Common myeloid progenitor, CD34-positive (primary cell): ENCODE results near the gene IL25.
A peak's percentile ranks its signal among the peaks of the same experiment; 100 is the strongest.

ENCODE experiments used
- CTCF ChIA-PET: fragments of 350-600 bp; sonication (Branson Sonifier 250); formaldehyde crosslinking; loops from one replicate; lab custom pipeline; 2021; ENCODE audit warnings: antibody characterized with exemption; lab: Charles Lee
- POLR2A ChIA-PET: fragments of 350-600 bp; sonication (Branson Sonifier 250); formaldehyde crosslinking; loops from one replicate; lab custom pipeline; 2021; ENCODE audit warnings: antibody characterized with exemption; lab: Charles Lee
- DNase-seq, 3 donors: peaks; one replicate each; pipeline versions ENCODE4 v3.0.0 to v3.0.0-alpha.2; 2013
- H3K27ac ChIP-seq, 2 experiments: 1 replicate in 1 of 2; 2 replicates in 1 of 2; pipeline ENCODE4 v1.7.0; 2013; ENCODE audit warnings: inconsistent platforms in 2 of 2, low read length in 2 of 2, mild to moderate bottlenecking in 2 of 2, low read depth in 1 of 2, moderate library complexity in 1 of 2; ENCODE audit not compliant: severe bottlenecking in 2 of 2, insufficient read depth in 1 of 2, poor library complexity in 1 of 2
- H3K27me3 ChIP-seq, 5 experiments: replicated peaks in 2 of 5; 1 replicate in 3 of 5; 2 replicates in 2 of 5; pipeline versions ENCODE4 v1.6.1 to v1.7.0; 2013; ENCODE audit warnings: low read length in 4 of 5, mild to moderate bottlenecking in 2 of 5, moderate library complexity in 2 of 5, inconsistent platforms in 1 of 5; ENCODE audit not compliant: insufficient read depth in 5 of 5, control insufficient read depth in 4 of 5
- H3K36me3 ChIP-seq, 4 experiments: 1 replicate in 2 of 4; 2 replicates in 2 of 4; pipeline versions ENCODE4 v1.6.1 to v1.7.0; 2013; ENCODE audit warnings: low read length in 3 of 4, control low read depth in 1 of 4, mild to moderate bottlenecking in 1 of 4; ENCODE audit not compliant: control insufficient read depth in 4 of 4, insufficient read depth in 4 of 4
- H3K4me1 ChIP-seq, 4 experiments: 1 replicate in 3 of 4; 2 replicates in 1 of 4; pipeline versions ENCODE4 v1.6.1 to v1.7.1; 2013; ENCODE audit warnings: low read length in 3 of 4, mild to moderate bottlenecking in 3 of 4, control low read depth in 1 of 4, inconsistent platforms in 1 of 4, moderate library complexity in 1 of 4; ENCODE audit not compliant: control insufficient read depth in 4 of 4, insufficient read depth in 4 of 4; ENCODE audit errors: control extremely low read depth in 1 of 4
- H3K4me3 ChIP-seq, 7 experiments: 1 replicate in 4 of 7; 2 replicates in 3 of 7; pipeline versions ENCODE4 v1.5.1 to v1.7.0; 2013; ENCODE audit warnings: mild to moderate bottlenecking in 7 of 7, low read length in 6 of 7, moderate library complexity in 6 of 7, inconsistent platforms in 2 of 7, low read depth in 2 of 7, control low read depth in 1 of 7; ENCODE audit not compliant: insufficient read depth in 4 of 7, control insufficient read depth in 1 of 7; ENCODE audit errors: extremely low read depth in 1 of 7
- H3K9me3 ChIP-seq, 5 experiments: 1 replicate in 4 of 5; 2 replicates in 1 of 5; pipeline versions ENCODE4 v1.6.1 to v1.7.1; 2013; ENCODE audit warnings: low read length in 4 of 5, mild to moderate bottlenecking in 2 of 5, inconsistent platforms in 1 of 5, low read depth in 1 of 5, moderate library complexity in 1 of 5; ENCODE audit not compliant: control insufficient read depth in 4 of 5, insufficient read depth in 2 of 5; ENCODE audit errors: control extremely low read depth in 1 of 5
- WGBS: methylation state at CpG from one replicate; pipeline ENCODE4 v1.1.5; 2013; ENCODE audit not compliant: insufficient coverage; 5-methylcytosine and 5-hydroxymethylcytosine counted together

The IL25 gene

GRCh38 chr14:23371865-23372264 lies 744 bp upstream of the IL25 start:
- ChIA-PET CTCF (interaction anchor here (0.7 to 3.8 kb wide), 4 partner anchors 11 to 108 kb away, joined by 3 to 19 read pairs (median 6); no protein-coding TSS in a partner anchor), POLR2A (no interaction called here)
- H3K27ac ChIP-seq: no peak overlapping the region
- no peaks in the 10 kb centered on the region for H3K4me1 ChIP-seq
- WGBS: no CpG with 5 or more reads among the region's 1 CpG
- H3K27me3 ChIP-seq: peaks cover 2 to 13% (median 10%) of the 10 kb centered on the region in 5 experiments
- no peaks in the 10 kb centered on the region for H3K9me3 ChIP-seq
- H3K4me3 ChIP-seq: no peak overlapping the region
- no peak for DNase-seq
- no peaks in the 10 kb centered on the region for H3K36me3 ChIP-seq

- Histone ChIP-seq H3K4me1 (peaks cover 0 to 9% (median 4%) of the 10 kb centered on the region in 4 experiments), H3K27ac (no peak overlapping the region), H3K9me3 (no peaks in the 10 kb centered on the region), H3K4me3 (no peak overlapping the region), H3K36me3 (no peaks in the 10 kb centered on the region), H3K27me3 (peaks cover 0 to 6% (median 2%) of the 10 kb centered on the region in 5 experiments)
- ChIA-PET POLR2A (no interaction called here), CTCF (interaction anchor here (1.0 to 3.8 kb wide), 3 partner anchors 12 to 84 kb away, joined by 3 to 19 read pairs (median 3); no protein-coding TSS in a partner anchor)
- WGBS: 90% methylated on average over 3 of the region's 3 CpGs
- no peak for DNase-seq
These were observed 432 bp downstream of the IL25 start for GRCh38 chr14:23373041-23373440.

GRCh38 chr14:23375527-23376251 lies 3.1 kb downstream of the IL25 start:
- H3K36me3 ChIP-seq: no peaks in the 10 kb centered on the region
- no peak overlapping the region for H3K27ac ChIP-seq
- no peak for DNase-seq
- 91% methylated on average over 18 of the region's 21 CpGs for WGBS
- H3K27me3 ChIP-seq: peaks cover 0 to 4% (median 0%) of the 10 kb centered on the region in 5 experiments
- no peaks in the 10 kb centered on the region for H3K9me3 ChIP-seq
- H3K4me3 ChIP-seq: no peak overlapping the region
- H3K4me1 ChIP-seq: peaks cover 0 to 12% (median 4%) of the 10 kb centered on the region in 4 experiments
- CTCF ChIA-PET: interaction anchor here (1.2 to 9.0 kb wide), 5 partner anchors 9 to 75 kb away, joined by 3 to 108 read pairs (median 4); no protein-coding TSS in a partner anchor
- POLR2A ChIA-PET: no interaction called here

- WGBS: 85% methylated on average over 12 of the region's 13 CpGs
- ChIA-PET CTCF (interaction anchor here (1.1 to 9.0 kb wide), 8 partner anchors 8 to 112 kb away, joined by 3 to 108 read pairs (median 4); partner anchors contain the start of genes PABPN1 and SLC22A17), POLR2A (no interaction called here)
- H3K9me3 ChIP-seq: no peaks in the 10 kb centered on the region
- peaks cover 0 to 3% (median 0%) of the 10 kb centered on the region in 5 experiments for H3K27me3 ChIP-seq
- H3K4me1 ChIP-seq: peaks cover 0 to 12% (median 4%) of the 10 kb centered on the region in 4 experiments
- H3K4me3 ChIP-seq: no peak within 1 kb of the TSS
- no peak for DNase-seq
- H3K36me3 ChIP-seq: no peaks in the 10 kb centered on the region
- no peak within 1 kb of the TSS for H3K27ac ChIP-seq
These were observed 4.0 kb downstream of the IL25 start, which contains the start of gene CMTM5 for GRCh38 chr14:23376482-23377197. CMTM5 (plus strand) TSS chr14:23377046; CDS start chr14:23377252, 206 bp downstream.

- CTCF ChIA-PET: interaction anchor here (0.6 to 9.0 kb wide), 9 partner anchors 9 to 113 kb away, joined by 3 to 108 read pairs (median 3); partner anchors contain the start of genes PABPN1 and SLC22A17
- no peaks in the 10 kb centered on the region for H3K9me3 ChIP-seq
- peaks cover 0 to 15% (median 5%) of the 10 kb centered on the region in 4 experiments for H3K4me1 ChIP-seq
- no peak overlapping the region for H3K27ac ChIP-seq
- peaks cover 0 to 3% (median 0%) of the 10 kb centered on the region in 5 experiments for H3K27me3 ChIP-seq
- H3K36me3 ChIP-seq: no peaks in the 10 kb centered on the region
- POLR2A ChIA-PET: no interaction called here
- no peak for DNase-seq
- no peak overlapping the region for H3K4me3 ChIP-seq
- 92% methylated on average over 9 of the region's 11 CpGs for WGBS
These were observed 4.6 kb downstream of the IL25 start for GRCh38 chr14:23377198-23377550.

- CTCF ChIA-PET: interaction anchor here (0.6 to 9.0 kb wide), 9 partner anchors 9 to 113 kb away, joined by 3 to 108 read pairs (median 4); partner anchors contain the start of gene PABPN1
These were observed 5.3 kb downstream of the IL25 start for GRCh38 chr14:23377573-23378563.

More at GRCh38 chr14:23377573-23378563, 5.3 kb downstream of the IL25 start:
- Histone ChIP-seq H3K36me3 (no peaks in the 10 kb centered on the region), H3K4me1 (peaks cover 0 to 21% (median 9%) of the 10 kb centered on the region in 4 experiments), H3K27me3 (peaks cover 0 to 3% (median 0%) of the 10 kb centered on the region in 5 experiments), H3K27ac (no peak overlapping the region), H3K9me3 (no peaks in the 10 kb centered on the region), H3K4me3 (no peak overlapping the region)
- POLR2A ChIA-PET: no interaction called here
- peak; percentile 36 to 69 (median 56) for DNase-seq
- 87% methylated on average over 8 of the region's 14 CpGs for WGBS
